Measurements from ENCODE around the gene ITGB4.

The ITGB4 gene

DNA sequence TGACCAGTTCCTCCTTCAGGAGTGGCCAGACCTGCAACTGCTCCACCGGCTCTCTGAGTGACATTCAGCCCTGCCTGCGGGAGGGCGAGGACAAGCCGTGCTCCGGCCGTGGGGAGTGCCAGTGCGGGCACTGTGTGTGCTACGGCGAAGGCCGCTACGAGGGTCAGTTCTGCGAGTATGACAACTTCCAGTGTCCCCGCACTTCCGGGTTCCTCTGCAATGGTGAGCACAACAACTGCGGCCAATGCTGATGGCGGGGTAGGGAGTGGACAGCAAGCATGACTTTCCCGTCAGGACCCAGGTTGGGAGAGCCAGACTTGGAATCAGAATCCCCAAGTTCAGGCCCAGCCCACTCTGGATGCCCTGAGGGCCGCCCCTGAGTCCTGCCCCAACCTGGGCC is 12.2 kb downstream of the ITGB4 start:
- TF ChIP-seq, protein P1, sequence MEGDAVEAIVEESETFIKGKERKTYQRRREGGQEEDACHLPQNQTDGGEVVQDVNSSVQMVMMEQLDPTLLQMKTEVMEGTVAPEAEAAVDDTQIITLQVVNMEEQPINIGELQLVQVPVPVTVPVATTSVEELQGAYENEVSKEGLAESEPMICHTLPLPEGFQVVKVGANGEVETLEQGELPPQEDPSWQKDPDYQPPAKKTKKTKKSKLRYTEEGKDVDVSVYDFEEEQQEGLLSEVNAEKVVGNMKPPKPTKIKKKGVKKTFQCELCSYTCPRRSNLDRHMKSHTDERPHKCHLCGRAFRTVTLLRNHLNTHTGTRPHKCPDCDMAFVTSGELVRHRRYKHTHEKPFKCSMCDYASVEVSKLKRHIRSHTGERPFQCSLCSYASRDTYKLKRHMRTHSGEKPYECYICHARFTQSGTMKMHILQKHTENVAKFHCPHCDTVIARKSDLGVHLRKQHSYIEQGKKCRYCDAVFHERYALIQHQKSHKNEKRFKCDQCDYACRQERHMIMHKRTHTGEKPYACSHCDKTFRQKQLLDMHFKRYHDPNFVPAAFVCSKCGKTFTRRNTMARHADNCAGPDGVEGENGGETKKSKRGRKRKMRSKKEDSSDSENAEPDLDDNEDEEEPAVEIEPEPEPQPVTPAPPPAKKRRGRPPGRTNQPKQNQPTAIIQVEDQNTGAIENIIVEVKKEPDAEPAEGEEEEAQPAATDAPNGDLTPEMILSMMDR (IDR thresholded peaks at IDR 0.05; ENCODE audit: insufficient read depth, low read length, poor library complexity, severe bottlenecking) = no peak

DNA sequence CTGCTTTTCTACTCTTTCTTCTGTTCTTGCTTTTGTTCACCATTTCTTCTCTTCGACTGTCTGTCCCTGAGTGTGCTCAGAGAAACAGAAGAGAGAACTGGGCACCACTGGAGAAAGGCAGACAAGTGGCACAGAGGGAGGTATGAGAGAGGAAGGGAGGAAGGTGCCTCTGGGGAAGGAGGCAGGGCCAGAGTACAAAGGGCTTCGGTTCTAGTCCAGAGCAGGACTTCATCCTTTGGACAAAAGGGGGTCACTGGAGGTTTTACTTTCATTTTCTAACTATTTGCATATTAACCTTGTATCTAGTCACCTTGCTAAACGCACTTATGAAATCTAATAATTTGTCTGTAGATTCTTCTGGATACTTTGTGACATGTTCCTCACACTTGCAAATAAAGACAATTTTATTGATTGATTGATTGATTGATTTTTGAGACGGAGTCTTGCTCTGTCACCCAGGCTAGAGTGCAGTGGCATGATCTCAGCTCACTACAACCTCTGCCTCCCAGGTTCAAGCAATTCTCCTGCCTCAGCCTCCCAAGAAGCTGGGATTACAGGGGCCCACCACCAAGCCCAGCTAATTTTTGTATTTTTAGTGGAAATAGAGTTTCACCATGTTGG is 13.5 kb downstream of the ITGB4 start:
- H3K27me3 ChIP-seq (replicated peaks; ENCODE audit: control insufficient read depth, insufficient read depth, low read length) = no peaks in the 10 kb centered on the region
- TF ChIP-seq, protein P1 (IDR thresholded peaks at IDR 0.05; ENCODE audit: insufficient read depth, low read length, poor library complexity, severe bottlenecking) = no peak
- no peaks in the 10 kb centered on the region for H3K36me3 ChIP-seq (ENCODE audit: control insufficient read depth, insufficient read depth, low read length)
- H3K4me3 ChIP-seq (replicated peaks; ENCODE audit: low read depth, low read length) = no peak overlapping the region
- no peak for DNase-seq (ENCODE audit: extremely low read depth, insufficient read length)

More for the DNA sequence above, 12.2 kb downstream of the ITGB4 start:
- Histone ChIP-seq H3K27me3 (replicated peaks; ENCODE audit: control insufficient read depth, insufficient read depth, low read length) (no peaks in the 10 kb centered on the region), H3K4me3 (replicated peaks; ENCODE audit: low read depth, low read length) (no peak overlapping the region), H3K36me3 (ENCODE audit: control insufficient read depth, insufficient read depth, low read length) (no peaks in the 10 kb centered on the region)
- no peak for DNase-seq (ENCODE audit: extremely low read depth, insufficient read length)

DNA sequence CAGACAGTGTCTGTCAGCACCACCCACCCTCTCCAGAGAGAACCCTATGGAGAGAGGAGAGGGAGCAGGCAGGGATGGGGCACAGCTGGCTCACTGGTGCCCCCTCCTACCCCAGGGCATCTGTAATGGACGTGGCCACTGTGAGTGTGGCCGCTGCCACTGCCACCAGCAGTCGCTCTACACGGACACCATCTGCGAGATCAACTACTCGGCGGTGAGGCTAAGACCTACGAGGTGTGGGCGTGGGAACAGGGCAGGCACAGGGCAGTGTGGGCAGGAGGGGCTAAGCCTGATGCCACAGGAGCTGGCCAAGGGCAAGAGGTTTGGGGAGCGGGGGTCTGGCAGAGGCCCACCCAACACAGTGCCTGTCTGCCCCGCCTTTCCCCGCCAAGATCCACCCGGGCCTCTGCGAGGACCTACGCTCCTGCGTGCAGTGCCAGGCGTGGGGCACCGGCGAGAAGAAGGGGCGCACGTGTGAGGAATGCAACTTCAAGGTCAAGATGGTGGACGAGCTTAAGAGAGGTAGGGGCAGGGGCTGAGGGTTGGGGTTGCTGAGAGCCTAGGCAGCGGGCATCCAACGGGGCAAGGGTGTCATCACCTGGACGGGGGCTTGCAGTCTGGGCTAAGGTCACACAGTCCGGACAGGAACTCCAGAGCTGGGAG is 15.0 kb downstream of the ITGB4 start:
- Histone ChIP-seq H3K27me3 (replicated peaks; ENCODE audit: control insufficient read depth, insufficient read depth, low read length) (no peaks in the 10 kb centered on the region), H3K36me3 (ENCODE audit: control insufficient read depth, insufficient read depth, low read length) (no peaks in the 10 kb centered on the region), H3K4me3 (replicated peaks; ENCODE audit: low read depth, low read length) (no peak overlapping the region)
- TF ChIP-seq, protein P1 (IDR thresholded peaks at IDR 0.05; ENCODE audit: insufficient read depth, low read length, poor library complexity, severe bottlenecking) = no peak
- no peak for DNase-seq (ENCODE audit: extremely low read depth, insufficient read length)

DNA sequence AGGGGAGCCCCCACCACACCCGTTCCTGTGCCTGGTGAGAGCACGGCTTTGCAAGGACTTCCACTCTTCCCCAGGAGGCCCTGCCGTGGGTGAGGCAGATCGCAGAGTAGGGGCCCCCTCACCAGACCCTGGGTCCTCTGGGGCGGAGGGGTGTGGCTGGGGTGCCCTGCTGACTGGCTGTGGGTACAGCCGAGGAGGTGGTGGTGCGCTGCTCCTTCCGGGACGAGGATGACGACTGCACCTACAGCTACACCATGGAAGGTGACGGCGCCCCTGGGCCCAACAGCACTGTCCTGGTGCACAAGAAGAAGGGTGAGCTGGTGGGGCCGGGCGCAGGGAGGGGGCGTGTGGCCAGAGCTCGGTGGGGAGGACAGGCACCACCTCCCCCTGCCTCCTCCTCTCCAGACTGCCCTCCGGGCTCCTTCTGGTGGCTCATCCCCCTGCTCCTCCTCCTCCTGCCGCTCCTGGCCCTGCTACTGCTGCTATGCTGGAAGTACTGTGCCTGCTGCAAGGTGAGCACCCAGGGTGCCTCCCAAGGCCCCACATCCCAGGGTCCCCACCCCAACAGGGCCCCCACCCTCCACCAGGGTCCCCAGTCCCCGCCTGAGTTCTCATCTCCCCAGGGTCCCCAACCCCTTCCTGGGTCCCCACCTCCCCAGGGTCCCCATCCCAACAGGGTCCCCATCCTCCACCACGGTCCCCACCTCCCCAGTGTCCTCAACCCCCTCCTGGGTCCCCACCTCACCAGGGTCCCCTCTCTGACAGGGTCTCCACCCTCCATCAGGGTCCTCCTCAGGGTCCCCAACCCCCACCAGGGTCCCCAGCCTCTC is 16.1 kb downstream of the ITGB4 start:
- TF ChIP-seq, protein P1 (IDR thresholded peaks at IDR 0.05; ENCODE audit: insufficient read depth, low read length, poor library complexity, severe bottlenecking) = no peak
- H3K4me3 ChIP-seq (replicated peaks; ENCODE audit: low read depth, low read length) = no peak overlapping the region
- H3K36me3 ChIP-seq (ENCODE audit: control insufficient read depth, insufficient read depth, low read length) = no peaks in the 10 kb centered on the region
- DNase-seq (ENCODE audit: extremely low read depth, insufficient read length) = no peak
- H3K27me3 ChIP-seq (replicated peaks; ENCODE audit: control insufficient read depth, insufficient read depth, low read length) = no peaks in the 10 kb centered on the region

DNA sequence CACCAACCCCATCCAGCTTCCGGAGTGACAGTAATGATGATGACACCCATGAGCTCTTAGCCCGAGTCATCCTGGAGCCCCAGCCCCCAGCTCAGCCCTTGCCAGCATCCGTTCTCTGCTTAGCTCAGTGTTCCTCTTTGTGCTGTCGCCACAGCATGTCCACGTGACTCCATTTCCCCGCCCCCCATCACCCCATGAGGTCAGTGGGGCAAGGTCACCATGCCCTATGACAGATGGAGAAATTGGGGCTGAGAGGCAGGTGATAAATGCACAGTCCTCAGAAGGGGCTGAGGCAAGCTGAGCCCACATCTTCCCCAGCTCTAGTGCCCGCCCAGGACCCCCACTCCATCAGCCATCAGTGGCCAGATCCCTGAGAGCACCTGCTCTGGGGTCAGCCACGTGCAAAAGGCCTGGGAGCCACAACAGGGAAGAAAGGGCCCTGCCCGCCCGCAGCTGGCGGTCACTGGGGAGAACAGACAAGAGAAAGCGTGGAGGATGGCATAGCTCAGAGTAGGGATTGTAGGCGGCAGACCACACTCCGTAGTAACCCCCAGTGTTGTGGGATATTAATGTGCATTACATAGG is 17.1 kb downstream of the ITGB4 start:
- Histone ChIP-seq H3K27me3 (replicated peaks; ENCODE audit: control insufficient read depth, insufficient read depth, low read length) (no peaks in the 10 kb centered on the region), H3K4me3 (replicated peaks; ENCODE audit: low read depth, low read length) (no peak overlapping the region), H3K36me3 (ENCODE audit: control insufficient read depth, insufficient read depth, low read length) (no peaks in the 10 kb centered on the region)
- DNase-seq (ENCODE audit: extremely low read depth, insufficient read length) = peak; percentile 50
- TF ChIP-seq, protein P1 (IDR thresholded peaks at IDR 0.05; ENCODE audit: insufficient read depth, low read length, poor library complexity, severe bottlenecking) = no peak
